GM19238 (cell line): ENCODE data around the gene PIK3R1.

ENCODE experiments used
- DNase-seq: peaks from one replicate; pipeline ENCODE4 v3.0.0; 2011; ENCODE audit warnings: low spot score; ENCODE audit not compliant: insufficient read length

Gene PIK3R1

GRCh38 chr5:68251386-68251785, 35.8 kb downstream of the PIK3R1 start:
- DNase-seq = no peak

GRCh38 chr5:68251804-68252522, 36.4 kb downstream of the PIK3R1 start:
- no peak for DNase-seq

- peak; percentile 39 for DNase-seq
Measured at GRCh38 chr5:68252673-68253623, 37.4 kb downstream of the PIK3R1 start.

DNA sequence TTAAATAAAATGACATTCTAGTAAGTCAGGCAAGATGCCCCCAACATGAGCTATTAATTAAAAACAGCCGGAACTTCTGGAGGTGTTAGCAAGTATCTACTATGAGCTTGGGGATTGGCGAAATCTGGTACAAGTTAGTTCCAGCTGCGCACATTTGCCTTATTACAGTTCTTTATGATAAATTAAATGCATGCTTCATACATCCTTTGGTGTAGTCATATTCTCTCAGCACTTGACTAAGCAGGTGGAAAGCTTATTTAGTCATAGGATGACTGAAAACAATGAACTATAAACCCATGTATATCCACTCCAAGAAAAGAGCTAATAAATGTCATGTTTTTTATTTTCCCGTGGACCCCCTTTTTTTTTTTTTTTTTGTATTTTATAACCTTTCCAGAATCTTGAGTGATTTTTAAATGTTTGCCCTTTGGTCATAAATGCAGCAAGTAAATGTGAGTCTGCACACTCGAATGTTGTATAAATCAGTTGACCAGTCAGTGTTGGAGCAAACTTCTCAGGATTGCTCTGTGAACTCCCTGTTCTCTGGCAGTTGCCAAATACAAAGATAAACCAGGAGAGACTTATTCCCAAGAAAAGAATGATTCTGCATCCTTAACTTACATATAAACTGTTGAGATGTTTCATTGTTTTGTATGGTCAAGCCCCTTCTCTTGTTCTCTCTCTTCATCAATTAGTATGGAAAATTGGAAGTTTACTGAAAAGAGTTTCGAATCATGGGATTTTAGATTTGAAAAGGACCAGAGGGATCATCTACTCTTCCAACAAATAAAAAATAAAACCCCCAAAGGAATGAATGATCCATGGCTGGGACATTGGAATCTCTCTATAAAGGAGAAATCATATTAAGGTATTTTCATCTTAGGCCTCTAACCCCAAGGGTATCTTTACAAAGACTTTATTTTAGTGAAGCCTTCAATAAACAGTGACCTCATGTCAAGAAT, 38.3 kb downstream of the PIK3R1 start:
- DNase-seq = no peak

- DNase-seq = no peak
Measured at GRCh38 chr5:68254810-68255209, 39.3 kb downstream of the PIK3R1 start.

- no peak for DNase-seq
Measured at GRCh38 chr5:68255305-68256120, 40.0 kb downstream of the PIK3R1 start.

DNA sequence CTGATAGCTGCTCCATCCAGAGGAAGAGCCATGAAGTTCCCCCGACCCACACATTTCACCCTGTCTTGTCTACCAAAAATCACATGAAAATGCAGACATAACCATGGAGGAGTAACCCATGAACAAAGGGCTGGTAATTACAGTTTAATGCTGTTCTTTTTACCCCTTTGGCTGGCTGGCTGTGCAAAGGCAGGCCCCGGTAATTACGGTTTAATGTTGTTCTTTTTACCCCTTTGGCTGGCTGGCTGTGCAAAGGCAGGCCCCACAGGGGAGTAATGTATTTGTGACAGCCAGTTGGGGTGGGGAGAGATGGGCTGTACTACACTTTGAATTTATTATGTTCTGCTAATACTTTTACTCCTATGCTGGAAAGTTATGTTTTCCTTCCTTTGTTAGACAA, 41.7 kb downstream of the PIK3R1 start:
- no peak for DNase-seq

DNA sequence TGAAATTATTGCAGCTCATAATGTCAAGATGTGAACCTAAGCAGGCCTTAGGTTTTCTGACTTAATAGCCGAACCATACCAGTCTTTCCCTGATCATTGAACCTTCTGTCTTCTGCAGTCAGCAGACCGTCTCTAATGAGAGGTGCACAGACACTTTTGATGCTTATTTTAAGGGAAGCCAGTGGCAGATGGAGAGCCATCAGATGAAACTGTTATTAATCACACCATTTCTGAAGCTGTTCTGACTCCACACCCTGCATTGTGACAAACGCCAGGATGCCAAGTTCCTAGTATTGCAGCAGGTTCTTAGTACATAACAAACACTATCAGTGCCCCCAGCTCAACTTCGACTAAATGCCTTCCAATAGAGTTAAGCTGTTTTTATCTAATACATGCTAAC, 43.0 kb downstream of the PIK3R1 start:
- no peak for DNase-seq

DNA sequence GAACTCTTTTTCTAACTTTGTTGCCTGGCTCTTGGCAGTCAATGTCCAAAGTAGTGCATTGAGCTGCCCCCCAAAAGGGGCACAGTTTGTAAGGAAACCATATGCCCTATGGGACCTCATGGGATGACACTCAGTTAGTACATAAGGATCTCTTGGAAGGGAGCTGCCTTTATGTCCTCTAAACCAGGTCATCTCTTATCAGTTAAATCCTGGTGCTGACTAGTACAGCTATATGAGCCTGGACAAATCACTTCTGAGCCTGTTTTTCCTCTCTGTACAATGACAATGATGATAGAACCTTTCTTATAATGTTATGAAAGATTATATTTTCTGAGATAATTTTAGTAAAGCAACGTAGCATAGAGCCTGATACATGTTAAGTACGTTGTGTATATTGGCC, 44.1 kb downstream of the PIK3R1 start:
- no peak for DNase-seq

GRCh38 chr5:68260467-68260866, 44.9 kb downstream of the PIK3R1 start:
- no peak for DNase-seq

- DNase-seq = no peak
Measured at GRCh38 chr5:68261169-68261568, 45.6 kb downstream of the PIK3R1 start.

DNA sequence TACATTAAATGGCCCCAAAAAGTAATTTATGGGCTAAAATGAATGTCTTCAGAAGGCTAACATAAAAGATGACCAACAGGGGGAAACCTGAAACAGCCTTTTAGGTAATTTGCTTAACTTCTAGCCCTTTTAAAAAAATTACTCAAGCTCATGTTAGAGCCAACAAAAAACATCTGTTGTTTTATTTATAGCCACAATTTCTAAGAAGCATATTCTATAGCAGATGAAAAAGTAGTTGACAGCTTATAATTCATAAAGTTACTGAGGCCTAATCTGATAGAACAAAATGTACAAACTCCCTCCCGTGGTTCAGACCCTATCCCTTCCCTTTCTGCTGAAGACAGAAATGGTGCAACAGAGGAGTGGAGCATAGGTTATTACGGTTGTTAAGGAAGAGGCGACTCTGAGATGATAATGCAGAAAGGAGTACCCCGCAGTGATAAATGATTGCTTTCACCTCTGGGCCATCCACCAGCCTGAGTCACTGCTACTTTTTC, 46.1 kb downstream of the PIK3R1 start:
- DNase-seq = no peak

- no peak for DNase-seq
Measured at GRCh38 chr5:68264024-68264956, 48.7 kb downstream of the PIK3R1 start.

- no peak for DNase-seq
Measured at GRCh38 chr5:68265347-68265746, 49.8 kb downstream of the PIK3R1 start.

DNA sequence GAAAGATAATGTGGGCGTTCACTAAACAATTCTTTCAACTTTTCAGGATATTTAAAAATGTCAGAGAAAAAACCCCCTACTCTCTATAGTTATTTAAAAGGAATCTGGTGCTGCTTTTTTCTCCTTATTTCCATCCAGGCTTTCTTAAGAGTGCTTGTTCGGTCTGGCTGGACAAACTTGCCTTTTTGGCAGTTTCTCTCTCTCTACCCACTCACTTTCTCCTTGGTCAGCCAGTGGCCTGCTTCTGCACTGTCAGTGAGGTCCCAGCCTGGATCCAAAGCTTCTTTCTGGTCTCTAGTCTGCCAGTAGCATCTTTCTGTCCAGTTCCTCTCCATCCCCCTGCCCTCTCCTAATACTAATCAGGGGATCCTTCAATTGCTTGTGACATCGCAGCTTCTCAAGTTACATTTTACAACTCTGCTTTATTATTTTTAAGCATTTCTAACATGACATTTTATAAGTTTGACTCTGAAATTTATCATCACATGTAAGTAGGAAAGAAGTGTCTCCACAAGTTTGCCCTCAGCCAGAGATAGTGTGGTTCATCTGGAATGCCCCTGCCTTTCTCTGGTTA, 50.4 kb downstream of the PIK3R1 start:
- no peak for DNase-seq

DNA sequence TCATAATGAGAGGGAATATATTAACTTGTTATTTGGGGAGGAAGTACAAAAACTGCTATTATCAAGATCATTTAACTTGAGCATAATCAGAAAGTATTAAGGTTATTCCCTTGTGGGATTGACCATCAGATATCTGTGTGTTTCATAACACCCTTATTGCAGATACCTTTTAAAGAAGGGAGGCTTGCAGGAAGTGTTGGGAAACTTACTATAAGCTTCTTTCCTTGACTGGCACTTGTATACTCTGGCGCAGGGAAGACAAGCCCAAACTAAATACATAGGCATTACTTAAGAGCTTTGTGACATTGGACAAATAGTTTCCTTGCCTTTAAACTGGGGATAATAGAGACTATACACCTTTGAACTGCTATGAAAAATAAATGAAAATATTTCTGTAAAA, 50.9 kb downstream of the PIK3R1 start:
- DNase-seq = no peak

- DNase-seq = no peak
Measured at GRCh38 chr5:68267066-68267465, 51.5 kb downstream of the PIK3R1 start.

- no peak for DNase-seq
Measured at GRCh38 chr5:68268101-68268851, 52.7 kb downstream of the PIK3R1 start.
